EL (cell line): Measurements from ENCODE around the gene GTPBP2.

Experiments used
- DNase-seq: peaks from one replicate; pipeline ENCODE4 v3.0.0-alpha.2; 2016

GTPBP2 gene

GRCh38 chr6:43575105-43575771 lies 53.8 kb downstream of the GTPBP2 start:
- peak; percentile 44 for DNase-seq

GRCh38 chr6:43572015-43572414 lies 57.0 kb downstream of the GTPBP2 start:
- no peak for DNase-seq

- DNase-seq, result peak; percentile 32
These were observed 58.1 kb downstream of the GTPBP2 start for GRCh38 chr6:43570876-43571441.
